ENCODE data around the gene ISG20L2. TPM values are rescaled to one million over a fixed set of nuclear protein-coding genes. Genes with fewer than 3 reads are reported as not detected.
A peak's percentile ranks its signal among the peaks of the same experiment; 100 is the strongest.

ISG20L2 gene
- polyA plus RNA-seq, 1 of the 3 experiments (the other 2 are of a cell fraction), result 31.6 TPM

GRCh38 chr1:156704930-156705320 lies 23.6 kb downstream of the ISG20L2 start:
- peak overlapping the region; percentile 89 for H3K4me2 ChIP-seq
- H3K27ac ChIP-seq (ENCODE audit: low read depth in 2 of 2, low read length in 1 of 2), result peak overlapping the region in 1 of 2 experiments; percentile 98; a peak in 2 of 4 replicates
- CTCF ChIA-PET, result interaction anchor here (1.1 to 45.5 kb wide), 5 partner anchors 9 to 96 kb away, joined by 3 to 2702 read pairs (median 5); partner anchors contain the start of genes CRABP2, ISG20L2, METTL25B and NES
- peaks cover 29% of the 10 kb centered on the region for H3F3A ChIP-seq (replicated peaks; ENCODE audit: insufficient read depth)
- no peak for DNase-seq
- H3K4me1 ChIP-seq (ENCODE audit: control insufficient read depth in 1 of 2, insufficient read depth in 2 of 2, low read depth in 1 of 2, low read length in 1 of 2), result peaks cover 61 to 87% of the 10 kb centered on the region in 2 experiments
- H3K9me2 ChIP-seq, result no peaks in the 10 kb centered on the region
- TF ChIP-seq TCF12 (IDR thresholded peaks at IDR 0.05) (peak; percentile 78), ZBTB33 (IDR thresholded peaks at IDR 0.05; ENCODE audit: borderline replicate concordance, low read depth) (0 out of 2 replicates have a peak, but pooled peaks have one; percentile 58), JUND (IDR thresholded peaks at IDR 0.05) (peak; percentile 84), REST (IDR thresholded peaks at IDR 0.05; ENCODE audit: low read depth, low read length) (0 out of 2 replicates have a peak, but pooled peaks have one; percentile 52), TEAD4 (IDR thresholded peaks at IDR 0.05; ENCODE audit: borderline replicate concordance, insufficient read depth) (peak; percentile 56), NRF1 (IDR thresholded peaks at IDR 0.05; ENCODE audit: low read depth, low read length) (no peak), RAD21 (IDR thresholded peaks at IDR 0.05; ENCODE audit: low read length) (no peak), FOSL2 (IDR thresholded peaks at IDR 0.05; ENCODE audit: borderline replicate concordance, low read depth) (peak; percentile 96), NFIC (IDR thresholded peaks at IDR 0.05; ENCODE audit: borderline replicate concordance) (peak; percentile 96), TAF1 (IDR thresholded peaks at IDR 0.05; ENCODE audit: borderline replicate concordance, low read depth, low read length) (0 out of 2 replicates have a peak, but pooled peaks have one; percentile 18), SIN3A (IDR thresholded peaks at IDR 0.05; ENCODE audit: borderline replicate concordance, low read depth, low read length) (peak; percentile 60; the same call in 1 of the 2 replicates), EP300 (IDR thresholded peaks at IDR 0.05; ENCODE audit: borderline replicate concordance in 1 of 2, low read depth in 1 of 2, low read length in 1 of 2) (peak in 1 of 2 experiments; percentile 65; a peak in 1 of 4 replicates), YY1 (IDR thresholded peaks at IDR 0.05; ENCODE audit: low read depth) (no peak)
- TF ChIP-seq, protein P1, sequence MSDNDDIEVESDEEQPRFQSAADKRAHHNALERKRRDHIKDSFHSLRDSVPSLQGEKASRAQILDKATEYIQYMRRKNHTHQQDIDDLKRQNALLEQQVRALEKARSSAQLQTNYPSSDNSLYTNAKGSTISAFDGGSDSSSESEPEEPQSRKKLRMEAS (IDR thresholded peaks at IDR 0.05; ENCODE audit: low read depth), result peak; percentile 90
- TF ChIP-seq, protein P2, sequence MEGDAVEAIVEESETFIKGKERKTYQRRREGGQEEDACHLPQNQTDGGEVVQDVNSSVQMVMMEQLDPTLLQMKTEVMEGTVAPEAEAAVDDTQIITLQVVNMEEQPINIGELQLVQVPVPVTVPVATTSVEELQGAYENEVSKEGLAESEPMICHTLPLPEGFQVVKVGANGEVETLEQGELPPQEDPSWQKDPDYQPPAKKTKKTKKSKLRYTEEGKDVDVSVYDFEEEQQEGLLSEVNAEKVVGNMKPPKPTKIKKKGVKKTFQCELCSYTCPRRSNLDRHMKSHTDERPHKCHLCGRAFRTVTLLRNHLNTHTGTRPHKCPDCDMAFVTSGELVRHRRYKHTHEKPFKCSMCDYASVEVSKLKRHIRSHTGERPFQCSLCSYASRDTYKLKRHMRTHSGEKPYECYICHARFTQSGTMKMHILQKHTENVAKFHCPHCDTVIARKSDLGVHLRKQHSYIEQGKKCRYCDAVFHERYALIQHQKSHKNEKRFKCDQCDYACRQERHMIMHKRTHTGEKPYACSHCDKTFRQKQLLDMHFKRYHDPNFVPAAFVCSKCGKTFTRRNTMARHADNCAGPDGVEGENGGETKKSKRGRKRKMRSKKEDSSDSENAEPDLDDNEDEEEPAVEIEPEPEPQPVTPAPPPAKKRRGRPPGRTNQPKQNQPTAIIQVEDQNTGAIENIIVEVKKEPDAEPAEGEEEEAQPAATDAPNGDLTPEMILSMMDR (IDR thresholded peaks at IDR 0.05), result no peak
- TF ChIP-seq, protein P3, sequence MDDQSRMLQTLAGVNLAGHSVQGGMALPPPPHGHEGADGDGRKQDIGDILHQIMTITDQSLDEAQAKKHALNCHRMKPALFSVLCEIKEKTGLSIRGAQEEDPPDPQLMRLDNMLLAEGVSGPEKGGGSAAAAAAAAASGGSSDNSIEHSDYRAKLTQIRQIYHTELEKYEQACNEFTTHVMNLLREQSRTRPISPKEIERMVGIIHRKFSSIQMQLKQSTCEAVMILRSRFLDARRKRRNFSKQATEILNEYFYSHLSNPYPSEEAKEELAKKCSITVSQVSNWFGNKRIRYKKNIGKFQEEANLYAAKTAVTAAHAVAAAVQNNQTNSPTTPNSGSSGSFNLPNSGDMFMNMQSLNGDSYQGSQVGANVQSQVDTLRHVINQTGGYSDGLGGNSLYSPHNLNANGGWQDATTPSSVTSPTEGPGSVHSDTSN (IDR thresholded peaks at IDR 0.05), result peak; percentile 28; the same call in 1 of the 2 replicates
- POLR2A ChIA-PET, result interaction anchor here (1.8 to 5.3 kb wide), 3 partner anchors 14 to 29 kb away, joined by 5 to 57 read pairs (median 7); partner anchors contain the start of genes ISG20L2 and METTL25B
- no peak overlapping the region for H2AFZ ChIP-seq (ENCODE audit: low read depth)
- H3K4me3 ChIP-seq (ENCODE audit: low read depth in 2 of 2, low read length in 1 of 2), result peak overlapping the region; percentile 54 to 58
- 5% methylated on average over 11 of the region's 29 CpGs for WGBS (ENCODE audit: low lambda C conversion rate)
- no peaks in the 10 kb centered on the region for H3K9me3 ChIP-seq
- no peaks in the 10 kb centered on the region for H4K20me1 ChIP-seq (ENCODE audit: insufficient read depth)
- no peaks in the 10 kb centered on the region for H3K79me2 ChIP-seq (ENCODE audit: insufficient read depth)
- H3K27me3 ChIP-seq (ENCODE audit: insufficient read depth), result no peaks in the 10 kb centered on the region
- H3K36me3 ChIP-seq (replicated peaks in 1 of 2; ENCODE audit: control insufficient read depth in 1 of 2, insufficient read depth in 2 of 2, low read length in 1 of 2), result peaks cover 0 to 12% of the 10 kb centered on the region in 2 experiments
- peak overlapping the region; percentile 44; the same call in 1 of the 2 replicates for H3K9ac ChIP-seq

Data from SK-N-SH (cell line).